GM12892 (cell line): ENCODE data around the gene LAMA2.

Source experiments
- POLR2A ChIP-seq: IDR thresholded peaks from 2 replicates; pipeline ENCODE4 v1.6.1; 2011; ENCODE audit warnings: low read depth, low read length, control low read depth
- POLR2AphosphoS5 ChIP-seq: IDR thresholded peaks from 2 replicates; pipeline ENCODE4 v1.6.1; 2011; ENCODE audit warnings: low read depth, low read length, control low read depth
- TAF1 ChIP-seq: IDR thresholded peaks from 2 replicates; pipeline ENCODE4 v1.6.1; 2011; ENCODE audit warnings: low read depth, mild to moderate bottlenecking, control low read depth, low read length, borderline replicate concordance

- no peak for TF ChIP-seq TAF1
- TF ChIP-seq POLR2A, result no peak
- TF ChIP-seq POLR2AphosphoS5, result no peak
Measured at GRCh38 chr6:129551486-129551885, 668.5 kb downstream of the LAMA2 start.
